ENCODE results near the gene FAM131A.

Gene FAM131A

GRCh38 chr3:184358124-184358767 is 20.8 kb downstream of the FAM131A start:
- no peak for DNase-seq

GRCh38 chr3:184358921-184359350 is 21.5 kb downstream of the FAM131A start:
- no peak for DNase-seq

GRCh38 chr3:184359610-184360009 is 22.2 kb downstream of the FAM131A start:
- no peak for DNase-seq

GRCh38 chr3:184360070-184360928 is 22.9 kb downstream of the FAM131A start:
- DNase-seq: no peak

GRCh38 chr3:184360929-184361531 is 23.6 kb downstream of the FAM131A start:
- no peak for DNase-seq

GRCh38 chr3:184361532-184361931 is 24.1 kb downstream of the FAM131A start, which contains the start of the genes CLCN2 and POLR2H:
Gene CLCN2, minus strand, starts transcription at chr3:184361605. Its CDS starts 126 bp downstream, at chr3:184361479.
Gene POLR2H, plus strand, starts transcription at chr3:184361710. Its CDS starts 1,783 bp downstream, at chr3:184363493.
- peak in 1 of 2 donors; percentile 51 for DNase-seq

- DNase-seq: peak; percentile 25 to 56
These were observed 24.7 kb downstream of the FAM131A start for GRCh38 chr3:184361932-184362667.

- DNase-seq: peak; percentile 95 to 97
These were observed 25.5 kb downstream of the FAM131A start for GRCh38 chr3:184362668-184363546.

GRCh38 chr3:184366619-184367289 is 29.4 kb downstream of the FAM131A start:
- no peak for DNase-seq

- DNase-seq: no peak
These were observed 30.7 kb downstream of the FAM131A start for GRCh38 chr3:184368116-184368515.

GRCh38 chr3:184368586-184369183 is 31.3 kb downstream of the FAM131A start:
- no peak for DNase-seq

GRCh38 chr3:184371570-184372018 is 34.2 kb downstream of the FAM131A start:
- peak; percentile 83 to 88 for DNase-seq

GRCh38 chr3:184372296-184372821 is 35.0 kb downstream of the FAM131A start:
- DNase-seq: no peak

GRCh38 chr3:184372911-184373310 is 35.5 kb downstream of the FAM131A start:
- DNase-seq: no peak

GRCh38 chr3:184373422-184373821 is 36.0 kb downstream of the FAM131A start:
- no peak for DNase-seq

GRCh38 chr3:184375747-184376461 is 38.5 kb downstream of the FAM131A start:
- DNase-seq: no peak

- no peak for DNase-seq
These were observed 40.0 kb downstream of the FAM131A start for GRCh38 chr3:184377374-184377773.

- DNase-seq: no peak
These were observed 40.6 kb downstream of the FAM131A start, which contains the start of gene THPO for GRCh38 chr3:184377882-184378445. Gene THPO, minus strand, starts transcription at chr3:184378207. Its CDS starts 1,948 bp downstream, at chr3:184376259.
